Sigmoid colon (tissue), 7 donors: ENCODE measurements around the gene ST6GALNAC3. TPM values are rescaled to one million over a fixed set of nuclear protein-coding genes. Genes with fewer than 3 reads are reported as not detected.

Experiments used
- DNase-seq: peaks from one replicate; pipeline ENCODE4 v3.0.0-alpha.2; 2019
- H3K27ac ChIP-seq, 4 donors: fragments of 200-600 bp; sonication (generic); one replicate each; pipeline ENCODE4 v1.5.1; 2016 to 2019; ENCODE audit warnings: mild to moderate bottlenecking in 1 of 4
- H3K27me3 ChIP-seq, 3 donors: fragments of 200-600 bp; sonication (generic); one replicate each; pipeline ENCODE4 v1.5.1; 2019; ENCODE audit warnings: mild to moderate bottlenecking in 1 of 3
- H3K36me3 ChIP-seq, 4 donors: fragments of 200-600 bp; sonication (generic); one replicate each; pipeline ENCODE4 v1.5.1; 2016 to 2019
- H3K4me1 ChIP-seq, 4 donors: fragments of 200-600 bp; sonication (generic); one replicate each; pipeline ENCODE4 v1.5.1; 2017 to 2019
- H3K4me3 ChIP-seq, 4 donors: fragments of 200-600 bp; sonication (generic); one replicate each; pipeline ENCODE4 v1.5.1; 2017 to 2019; ENCODE audit warnings: mild to moderate bottlenecking in 2 of 4, moderate library complexity in 1 of 4
- H3K9me3 ChIP-seq, 4 donors: fragments of 200-600 bp in 3 of 4; sonication (generic) in 3 of 4; one replicate each; pipeline versions ENCODE4 v1.5.1 to v1.6.1; 2013 to 2019
- CTCF ChIP-seq, 4 experiments: fragments of 450-650 bp in 3 of 4; fragments of 200-600 bp in 1 of 4; IDR thresholded peaks; one replicate each; pipeline ENCODE4 v1.5.1; 2016 to 2019; ENCODE audit warnings: antibody characterized with exemption in 4 of 4, mild to moderate bottlenecking in 3 of 4, moderate library complexity in 2 of 4
- EP300 ChIP-seq, 4 donors: sonication (generic); formaldehyde crosslinking; IDR thresholded peaks; one replicate each; pipeline ENCODE4 v1.6.1; 2017; ENCODE audit warnings: antibody characterized with exemption in 4 of 4
- POLR2A ChIP-seq, 2 donors: fragments of 450-650 bp; IDR thresholded peaks; one replicate each; pipeline ENCODE4 v1.6.1; 2016; ENCODE audit warnings: antibody characterized with exemption in 2 of 2, mild to moderate bottlenecking in 2 of 2, moderate library complexity in 2 of 2
- POLR2AphosphoS5 ChIP-seq, 4 donors: sonication (generic); formaldehyde crosslinking; IDR thresholded peaks; one replicate each; pipeline ENCODE4 v1.6.1; 2017; ENCODE audit warnings: antibody characterized with exemption in 4 of 4
- WGBS, 2 donors: extraction: QIAGEN DNeasy Blood & Tissue Kit; methylation state at CpG; one replicate each; pipeline ENCODE4 v1.1.7; 2013; 5-methylcytosine and 5-hydroxymethylcytosine counted together
- intact Hi-C: fragments of 100-400 bp; cut with DNase I; formaldehyde crosslinking; loops from one replicate; pipeline ENCODE4 v1.15.1; 2023
- polyA plus RNA-seq, 3 donors: library from polyadenylated mRNA; stranded (reverse); fragments of 200-250 nt; gene quantifications; one replicate each; pipeline ENCODE4 v1.2.3, GENCODE V29; 2013
- total RNA-seq, 4 donors: library from RNA; depleted of rRNA; stranded (reverse); fragments of >200 nt; gene quantifications; one replicate each; pipeline ENCODE4 v1.1.0, GENCODE V29; 2016
- donor health status: healthy with polysubstance abuse.
- donor health status: Bipolar disorder and iron deficiency.
- donor health status: healthy.

ST6GALNAC3 gene
- total and polyA plus RNA-seq, 7 donors: 1.6 to 7.5 (median 2.5) TPM

DNA sequence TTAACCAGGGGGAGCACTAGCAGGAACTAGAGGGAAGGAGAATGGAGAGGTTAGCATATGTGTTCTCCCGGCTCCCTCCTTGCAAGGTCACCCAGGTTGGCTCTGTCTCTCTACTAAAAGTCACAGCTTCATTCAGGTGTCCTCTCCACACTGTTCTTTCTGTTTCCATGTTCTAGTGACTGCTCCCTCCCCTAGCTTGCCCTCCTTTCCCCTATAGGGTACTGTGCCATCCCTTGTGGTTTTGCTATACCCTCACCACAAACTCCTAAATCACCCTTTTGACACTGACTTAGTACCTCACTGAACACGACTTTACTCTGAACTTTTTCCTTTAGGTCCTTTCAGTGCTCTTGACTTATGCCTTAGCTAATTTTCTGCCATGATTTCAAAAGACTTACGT, 389.3 kb downstream of the ST6GALNAC3 start:
- Histone ChIP-seq H3K27me3 (no peaks in the 10 kb centered on the region), H3K4me1 (no peaks in the 10 kb centered on the region), H3K36me3 (no peaks in the 10 kb centered on the region), H3K4me3 (no peak overlapping the region), H3K9me3 (no peaks in the 10 kb centered on the region), H3K27ac (no peak overlapping the region)
- no peak for DNase-seq
- WGBS, 2 donors: 62 to 83% methylated on average over 3 of the region's 3 CpGs
- no peak for TF ChIP-seq POLR2AphosphoS5 (IDR thresholded peaks at IDR 0.05)
- TF ChIP-seq CTCF (IDR thresholded peaks at IDR 0.05): no peak
- TF ChIP-seq EP300 (IDR thresholded peaks at IDR 0.05): no peak
- no peak for TF ChIP-seq POLR2A (IDR thresholded peaks at IDR 0.05)
- intact Hi-C loops: no loop called here

- no peak for DNase-seq
- 80 to 89% methylated on average over 2 of the region's 2 CpGs for WGBS, 2 donors
- Histone ChIP-seq H3K36me3 (no peaks in the 10 kb centered on the region), H3K27me3 (no peaks in the 10 kb centered on the region), H3K9me3 (no peaks in the 10 kb centered on the region), H3K4me3 (no peak overlapping the region), H3K27ac (no peak overlapping the region), H3K4me1 (no peaks in the 10 kb centered on the region)
- TF ChIP-seq POLR2A (IDR thresholded peaks at IDR 0.05) (no peak), POLR2AphosphoS5 (IDR thresholded peaks at IDR 0.05) (no peak), CTCF (IDR thresholded peaks at IDR 0.05) (no peak), EP300 (IDR thresholded peaks at IDR 0.05) (no peak)
- intact Hi-C loops: no loop called here
Measured at GRCh38 chr1:76465030-76465429, 390.5 kb downstream of the ST6GALNAC3 start.

- TF ChIP-seq EP300 (IDR thresholded peaks at IDR 0.05): no peak
- TF ChIP-seq POLR2A (IDR thresholded peaks at IDR 0.05): no peak
- TF ChIP-seq CTCF (IDR thresholded peaks at IDR 0.05): no peak
- no peak for TF ChIP-seq POLR2AphosphoS5 (IDR thresholded peaks at IDR 0.05)
- Histone ChIP-seq H3K4me3 (no peak overlapping the region), H3K9me3 (no peaks in the 10 kb centered on the region), H3K27ac (no peak overlapping the region), H3K36me3 (no peaks in the 10 kb centered on the region), H3K4me1 (no peaks in the 10 kb centered on the region), H3K27me3 (no peaks in the 10 kb centered on the region)
- intact Hi-C loops: no loop called here
- no peak for DNase-seq
- WGBS, 2 donors: 92 to 97% methylated on average over 1 of the region's 1 CpG
Measured at GRCh38 chr1:76470166-76470565, 395.6 kb downstream of the ST6GALNAC3 start.

DNA sequence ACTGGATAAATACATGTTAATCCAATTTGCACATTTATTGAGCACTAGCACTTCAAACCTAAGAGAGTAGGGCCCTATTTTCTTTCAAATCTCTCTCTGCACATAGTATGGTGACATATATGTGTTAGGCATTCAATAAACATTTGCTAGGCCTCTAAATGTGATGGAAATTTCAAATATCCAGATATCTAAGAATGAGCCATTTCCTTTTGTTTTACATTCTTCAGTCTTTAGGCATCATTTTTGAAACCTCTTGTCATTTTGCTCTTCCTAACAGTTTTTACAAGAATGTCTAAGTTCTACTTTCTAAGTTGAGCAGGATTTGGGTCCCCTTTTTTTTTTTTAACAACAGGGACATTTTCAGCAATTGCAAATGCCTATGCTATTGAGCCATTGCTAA, 397.0 kb downstream of the ST6GALNAC3 start:
- no peaks in the 10 kb centered on the region for H3K9me3 ChIP-seq
- no peaks in the 10 kb centered on the region for H3K36me3 ChIP-seq
- no peaks in the 10 kb centered on the region for H3K4me1 ChIP-seq
- no peak overlapping the region for H3K27ac ChIP-seq
- H3K4me3 ChIP-seq: no peak overlapping the region
- no peak for DNase-seq
- no peaks in the 10 kb centered on the region for H3K27me3 ChIP-seq
- TF ChIP-seq CTCF (IDR thresholded peaks at IDR 0.05): no peak
- TF ChIP-seq POLR2AphosphoS5 (IDR thresholded peaks at IDR 0.05): no peak
- TF ChIP-seq POLR2A (IDR thresholded peaks at IDR 0.05): no peak
- intact Hi-C loops: no loop called here

- intact Hi-C loops: no loop called here
Measured at GRCh38 chr1:76473591-76473990, 399.0 kb downstream of the ST6GALNAC3 start.

More at GRCh38 chr1:76473591-76473990, 399.0 kb downstream of the ST6GALNAC3 start:
- TF ChIP-seq EP300 (IDR thresholded peaks at IDR 0.05) (no peak), POLR2A (IDR thresholded peaks at IDR 0.05) (no peak), POLR2AphosphoS5 (IDR thresholded peaks at IDR 0.05) (no peak), CTCF (IDR thresholded peaks at IDR 0.05) (no peak)
- 84 to 85% methylated on average over 1 of the region's 1 CpG for WGBS, 2 donors
- no peak for DNase-seq
- H3K9me3 ChIP-seq: no peaks in the 10 kb centered on the region
- H3K4me1 ChIP-seq: no peaks in the 10 kb centered on the region
- no peaks in the 10 kb centered on the region for H3K27me3 ChIP-seq
- H3K27ac ChIP-seq: no peak overlapping the region
- no peaks in the 10 kb centered on the region for H3K36me3 ChIP-seq
- no peak overlapping the region for H3K4me3 ChIP-seq
